Testis (tissue), 3 donors: Measurements from ENCODE around the gene FXYD7. TPM values are rescaled to one million over a fixed set of nuclear protein-coding genes. Genes with fewer than 3 reads are reported as not detected.

ENCODE experiments used
- DNase-seq: peaks from one replicate; pipeline ENCODE4 v3.0.0-alpha.2; 2019
- H3K27ac ChIP-seq, 2 donors: fragments of 200-600 bp; sonication (generic); one replicate each; pipeline ENCODE4 v1.5.1; 2019
- H3K27me3 ChIP-seq: fragments of 200-600 bp; sonication (generic); one replicate; pipeline ENCODE4 v1.5.1; 2019
- H3K36me3 ChIP-seq: fragments of 200-600 bp; sonication (generic); one replicate; pipeline ENCODE4 v1.5.1; 2017; ENCODE audit warnings: low read depth; ENCODE audit errors: missing control alignments
- H3K4me1 ChIP-seq: fragments of 200-600 bp; sonication (generic); one replicate; pipeline ENCODE4 v1.5.1; 2019
- H3K4me3 ChIP-seq, 2 donors: fragments of 200-600 bp; sonication (generic); one replicate each; pipeline ENCODE4 v1.5.1; 2017 to 2019
- H3K9me3 ChIP-seq: fragments of 200-600 bp; sonication (generic); one replicate; pipeline ENCODE4 v1.5.1; 2017
- CTCF ChIP-seq, 3 experiments: fragments of 450-650 bp in 2 of 3; fragments of 200-600 bp in 1 of 3; sonication (generic) in 1 of 3; IDR thresholded peaks; one replicate each; pipeline ENCODE4 v1.5.1; 2016 to 2019; ENCODE audit warnings: antibody characterized with exemption in 3 of 3, mild to moderate bottlenecking in 2 of 3, moderate library complexity in 1 of 3
- POLR2A ChIP-seq: fragments of 450-650 bp; IDR thresholded peaks from one replicate; pipeline ENCODE4 v1.6.1; 2017; ENCODE audit warnings: antibody characterized with exemption, mild to moderate bottlenecking, moderate library complexity
- WGBS, 2 donors: methylation state at CpG; one replicate each; pipeline ENCODE4 v1.1.5; 2018; 5-methylcytosine and 5-hydroxymethylcytosine counted together
- intact Hi-C: fragments of 100-400 bp; cut with DNase I; formaldehyde crosslinking; loops from one replicate; pipeline ENCODE4 v1.15.1; 2023; ENCODE audit warnings: low total_unique reads
- polyA plus RNA-seq: library from polyadenylated mRNA; stranded (reverse); fragments of 350-450 nt; fragmentation: Illumina TruSeq; extraction: RNeasy Lipid Tissue Mini Kit (QIAGEN cat#74804); gene quantifications from one replicate; pipeline ENCODE4 v1.2.3, GENCODE V29; 2014; ENCODE audit warnings: low read depth, low replicate concordance; ENCODE audit not compliant: insufficient read depth
- total RNA-seq, 2 donors: library from RNA; depleted of rRNA; stranded (reverse); fragments of >200 nt; gene quantifications; one replicate each; pipeline ENCODE4 v1.2.3, GENCODE V29; 2016

The FXYD7 gene
- total and polyA plus RNA-seq, 3 donors from 2014 or later = 1.2 to 2.1 TPM; not detected in 1

- H3K9me3 ChIP-seq = no peaks in the 10 kb centered on the region
- WGBS, 2 donors = 88 to 91% methylated on average over 30 of the region's 30 CpGs
- H3K4me3 ChIP-seq = no peak overlapping the region
- H3K27me3 ChIP-seq = no peaks in the 10 kb centered on the region
- DNase-seq = no peak
- intact Hi-C loops = no loop called here
- H3K4me1 ChIP-seq = no peaks in the 10 kb centered on the region
- no peak overlapping the region for H3K27ac ChIP-seq
- no peaks in the 10 kb centered on the region for H3K36me3 ChIP-seq
- TF ChIP-seq CTCF (IDR thresholded peaks at IDR 0.05) (no peak), POLR2A (no peak)
These were observed 37.4 kb upstream of the FXYD7 start for GRCh38 chr19:35105411-35106290.

GRCh38 chr19:35106291-35106583 is 36.8 kb upstream of the FXYD7 start:
- no peaks in the 10 kb centered on the region for H3K4me1 ChIP-seq
- WGBS, 2 donors = 85 to 95% methylated on average over 4 to 9 of the region's 9 CpGs
- H3K4me3 ChIP-seq = no peak overlapping the region
- TF ChIP-seq POLR2A (no peak), CTCF (IDR thresholded peaks at IDR 0.05) (no peak)
- no peaks in the 10 kb centered on the region for H3K9me3 ChIP-seq
- no peak overlapping the region for H3K27ac ChIP-seq
- DNase-seq = no peak
- H3K27me3 ChIP-seq = no peaks in the 10 kb centered on the region
- no peaks in the 10 kb centered on the region for H3K36me3 ChIP-seq
- intact Hi-C loops = no loop called here

GRCh38 chr19:35106898-35107541 is 36.0 kb upstream of the FXYD7 start:
- Histone ChIP-seq H3K27ac (no peak overlapping the region), H3K36me3 (no peaks in the 10 kb centered on the region), H3K4me1 (no peaks in the 10 kb centered on the region), H3K4me3 (no peak overlapping the region), H3K9me3 (no peaks in the 10 kb centered on the region), H3K27me3 (no peaks in the 10 kb centered on the region)
- no peak for TF ChIP-seq CTCF (IDR thresholded peaks at IDR 0.05)
- TF ChIP-seq POLR2A = no peak
- no peak for DNase-seq
- WGBS, 2 donors = 49 to 91% methylated on average over 1 to 2 of the region's 2 CpGs
- intact Hi-C loops = no loop called here

GRCh38 chr19:35107545-35107944 is 35.5 kb upstream of the FXYD7 start:
- H3K27ac ChIP-seq = no peak overlapping the region
- H3K36me3 ChIP-seq = no peaks in the 10 kb centered on the region

More at GRCh38 chr19:35107545-35107944, 35.5 kb upstream of the FXYD7 start:
- intact Hi-C loops = no loop called here
- Histone ChIP-seq H3K27me3 (no peaks in the 10 kb centered on the region), H3K4me3 (no peak overlapping the region), H3K4me1 (no peaks in the 10 kb centered on the region), H3K9me3 (no peaks in the 10 kb centered on the region)
- no peak for TF ChIP-seq CTCF (IDR thresholded peaks at IDR 0.05)
- no peak for TF ChIP-seq POLR2A
- DNase-seq = no peak
- WGBS, 2 donors = 37 to 60% methylated on average over 5 of the region's 5 CpGs
